Prostate gland (tissue), 2 donors: ENCODE measurements around the gene SERPINB12. TPM values are rescaled to one million over a fixed set of nuclear protein-coding genes. Genes with fewer than 3 reads are reported as not detected.

Experiments used
- DNase-seq: peaks from one replicate; pipeline ENCODE4 v3.0.0-alpha.2; 2019; ENCODE audit warnings: low spot score
- H3K27ac ChIP-seq, 2 donors: fragments of 200-600 bp; sonication (generic); 2 replicates each; pipeline ENCODE4 v1.5.1; 2017 to 2019
- H3K27me3 ChIP-seq: fragments of 200-600 bp; sonication (generic); replicated peaks from 2 replicates; pipeline ENCODE4 v1.5.1; 2019; ENCODE audit not compliant: insufficient read depth
- H3K36me3 ChIP-seq, 2 donors: fragments of 200-600 bp; sonication (generic); 1 replicate in 1 of 2; 2 replicates in 1 of 2; pipeline versions ENCODE4 v1.5.1 to v1.8.1; 2017 to 2019
- H3K4me1 ChIP-seq: fragments of 200-600 bp; sonication (generic); replicated peaks from 2 replicates; pipeline ENCODE4 v1.5.1; 2019
- H3K4me3 ChIP-seq, 2 donors: fragments of 200-600 bp; sonication (generic); 2 replicates each; pipeline ENCODE4 v1.5.1; 2017 to 2019
- H3K9me3 ChIP-seq: fragments of 200-600 bp; sonication (generic); 2 replicates; pipeline ENCODE4 v1.5.1; 2017
- CTCF ChIP-seq, 4 experiments: fragments of 200-600 bp in 2 of 4; fragments of 450-650 bp in 2 of 4; sonication (generic) in 2 of 4; IDR thresholded peaks; 1 replicate in 3 of 4; 2 replicates in 1 of 4; pipeline ENCODE4 v1.5.1; 2016 to 2019; ENCODE audit warnings: antibody characterized with exemption in 4 of 4, mild to moderate bottlenecking in 2 of 4, moderate library complexity in 2 of 4
- POLR2A ChIP-seq: fragments of 450-650 bp; IDR thresholded peaks from one replicate; pipeline ENCODE4 v1.6.1; 2016; ENCODE audit warnings: antibody characterized with exemption, mild to moderate bottlenecking
- POLR2AphosphoS5 ChIP-seq: sonication (generic); formaldehyde crosslinking; IDR thresholded peaks from one replicate; pipeline ENCODE4 v1.6.1; 2017; ENCODE audit warnings: antibody characterized with exemption
- whole genome bisulfite sequencing: methylation state at CpG from one replicate; pipeline ENCODE4 v1.1.5; 2018; 5-methylcytosine and 5-hydroxymethylcytosine counted together
- intact Hi-C: fragments of 100-400 bp; cut with DNase I; formaldehyde crosslinking; loops from one replicate; pipeline ENCODE4 v1.14.2; 2022
- total RNA-seq, 2 donors: library from RNA; depleted of rRNA; stranded (reverse); fragments of >200 nt; gene quantifications; one replicate each; pipeline ENCODE4 v1.1.0, GENCODE V29; 2016

SERPINB12 gene
- total RNA-seq, 2 donors from 2014 or later, result not detected

- Histone ChIP-seq H3K4me1 (no peaks in the 10 kb centered on the region), H3K27ac (no peak overlapping the region), H3K27me3 (no peaks in the 10 kb centered on the region), H3K36me3 (no peaks in the 10 kb centered on the region), H3K4me3 (no peak overlapping the region), H3K9me3 (no peaks in the 10 kb centered on the region)
- TF ChIP-seq CTCF (IDR thresholded peaks at IDR 0.05) (no peak), POLR2AphosphoS5 (no peak), POLR2A (no peak)
- 79% methylated on average over 5 of the region's 5 CpGs for WGBS
- DNase-seq, result no peak
- intact Hi-C loops, result no loop called here
These were observed 13.2 kb upstream of the SERPINB12 start for GRCh38 chr18:63528863-63529492.

- H3K4me1 ChIP-seq, result no peaks in the 10 kb centered on the region
- no peak overlapping the region for H3K27ac ChIP-seq
- no peak overlapping the region for H3K4me3 ChIP-seq
- DNase-seq, result no peak
- TF ChIP-seq POLR2A (no peak), CTCF (IDR thresholded peaks at IDR 0.05) (no peak), POLR2AphosphoS5 (no peak)
- intact Hi-C loops, result no loop called here
- 93% methylated on average over 2 of the region's 2 CpGs for WGBS
- H3K27me3 ChIP-seq, result no peaks in the 10 kb centered on the region
- no peaks in the 10 kb centered on the region for H3K36me3 ChIP-seq
- H3K9me3 ChIP-seq, result no peaks in the 10 kb centered on the region
These were observed 9.7 kb upstream of the SERPINB12 start for GRCh38 chr18:63532471-63532870.

GRCh38 chr18:63534615-63535014 is 7.6 kb upstream of the SERPINB12 start:
- no peaks in the 10 kb centered on the region for H3K36me3 ChIP-seq
- no peak overlapping the region for H3K27ac ChIP-seq
- no peaks in the 10 kb centered on the region for H3K27me3 ChIP-seq
- 27% methylated on average over 4 of the region's 4 CpGs for WGBS
- no peak for DNase-seq
- TF ChIP-seq POLR2AphosphoS5 (no peak), POLR2A (no peak), CTCF (IDR thresholded peaks at IDR 0.05) (no peak)
- intact Hi-C loops, result no loop called here
- no peaks in the 10 kb centered on the region for H3K9me3 ChIP-seq
- H3K4me1 ChIP-seq, result no peaks in the 10 kb centered on the region
- H3K4me3 ChIP-seq, result no peak overlapping the region

- no peaks in the 10 kb centered on the region for H3K36me3 ChIP-seq
- 37% methylated on average over 3 of the region's 3 CpGs for WGBS
- no peak for DNase-seq
- no peak overlapping the region for H3K27ac ChIP-seq
- intact Hi-C loops, result no loop called here
- H3K4me1 ChIP-seq, result no peaks in the 10 kb centered on the region
- no peaks in the 10 kb centered on the region for H3K9me3 ChIP-seq
- no peak overlapping the region for H3K4me3 ChIP-seq
- TF ChIP-seq CTCF (IDR thresholded peaks at IDR 0.05), result no peak
- no peak for TF ChIP-seq POLR2AphosphoS5
- no peak for TF ChIP-seq POLR2A
- H3K27me3 ChIP-seq, result no peaks in the 10 kb centered on the region
These were observed 2.2 kb upstream of the SERPINB12 start for GRCh38 chr18:63539904-63540510.

GRCh38 chr18:63544017-63544416 is 1.8 kb downstream of the SERPINB12 start:
- Histone ChIP-seq H3K4me3 (no peak overlapping the region), H3K36me3 (no peaks in the 10 kb centered on the region), H3K27ac (no peak overlapping the region), H3K27me3 (no peaks in the 10 kb centered on the region), H3K4me1 (no peaks in the 10 kb centered on the region), H3K9me3 (no peaks in the 10 kb centered on the region)
- intact Hi-C loops, result no loop called here
- DNase-seq, result no peak
- 82% methylated on average over 2 of the region's 2 CpGs for WGBS
- TF ChIP-seq POLR2A, result no peak
- TF ChIP-seq POLR2AphosphoS5, result no peak
- TF ChIP-seq CTCF (IDR thresholded peaks at IDR 0.05), result no peak
